ENCODE results near the gene KCNH3. TPM values are rescaled to one million over a fixed set of nuclear protein-coding genes. Genes with fewer than 3 reads are reported as not detected.

Gene KCNH3
- total RNA-seq, 6 experiments from 2014 or later, result 0.09 to 0.25 (median 0.16) TPM; not detected in 3

DNA sequence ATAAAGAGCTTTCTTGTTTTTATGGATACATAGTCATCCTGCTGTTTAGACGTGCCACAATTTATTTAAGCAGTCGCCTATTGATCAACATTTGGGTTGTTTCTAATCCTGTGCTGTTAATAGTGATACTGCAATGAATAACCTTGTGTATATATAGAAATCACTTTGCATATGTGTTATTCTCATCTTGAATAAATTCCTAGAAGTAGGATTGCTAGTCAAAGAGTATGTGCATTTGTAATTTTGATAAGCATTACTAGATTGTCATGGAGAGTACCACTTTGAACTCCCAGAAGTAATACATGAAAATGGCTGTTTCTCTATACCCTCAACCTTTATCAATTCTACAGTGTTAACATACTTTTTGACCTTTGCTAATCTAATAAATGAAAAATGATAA lies 44.9 kb upstream of the KCNH3 start:
- WGBS (ENCODE audit: insufficient coverage, low coverage, low lambda C conversion rate, missing lambda C conversion rate), result 89% methylated on average over 2 of the region's 2 CpGs
- DNase-seq, result no peak
- no peaks in the 10 kb centered on the region for H3K4me1 ChIP-seq
- no peak for ATAC-seq
- no peaks in the 10 kb centered on the region for H3K9me3 ChIP-seq
- intact Hi-C loops (cut with DNase I), result no loop called here
- H3K27ac ChIP-seq, result no peak overlapping the region
- no peak overlapping the region for H3K4me3 ChIP-seq
- no peaks in the 10 kb centered on the region for H3K27me3 ChIP-seq
- no peak for TF ChIP-seq POLR2A (IDR thresholded peaks at IDR 0.05)
- TF ChIP-seq, protein P1, sequence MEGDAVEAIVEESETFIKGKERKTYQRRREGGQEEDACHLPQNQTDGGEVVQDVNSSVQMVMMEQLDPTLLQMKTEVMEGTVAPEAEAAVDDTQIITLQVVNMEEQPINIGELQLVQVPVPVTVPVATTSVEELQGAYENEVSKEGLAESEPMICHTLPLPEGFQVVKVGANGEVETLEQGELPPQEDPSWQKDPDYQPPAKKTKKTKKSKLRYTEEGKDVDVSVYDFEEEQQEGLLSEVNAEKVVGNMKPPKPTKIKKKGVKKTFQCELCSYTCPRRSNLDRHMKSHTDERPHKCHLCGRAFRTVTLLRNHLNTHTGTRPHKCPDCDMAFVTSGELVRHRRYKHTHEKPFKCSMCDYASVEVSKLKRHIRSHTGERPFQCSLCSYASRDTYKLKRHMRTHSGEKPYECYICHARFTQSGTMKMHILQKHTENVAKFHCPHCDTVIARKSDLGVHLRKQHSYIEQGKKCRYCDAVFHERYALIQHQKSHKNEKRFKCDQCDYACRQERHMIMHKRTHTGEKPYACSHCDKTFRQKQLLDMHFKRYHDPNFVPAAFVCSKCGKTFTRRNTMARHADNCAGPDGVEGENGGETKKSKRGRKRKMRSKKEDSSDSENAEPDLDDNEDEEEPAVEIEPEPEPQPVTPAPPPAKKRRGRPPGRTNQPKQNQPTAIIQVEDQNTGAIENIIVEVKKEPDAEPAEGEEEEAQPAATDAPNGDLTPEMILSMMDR (IDR thresholded peaks at IDR 0.05), result no peak
- no peaks in the 10 kb centered on the region for H3K36me3 ChIP-seq

DNA sequence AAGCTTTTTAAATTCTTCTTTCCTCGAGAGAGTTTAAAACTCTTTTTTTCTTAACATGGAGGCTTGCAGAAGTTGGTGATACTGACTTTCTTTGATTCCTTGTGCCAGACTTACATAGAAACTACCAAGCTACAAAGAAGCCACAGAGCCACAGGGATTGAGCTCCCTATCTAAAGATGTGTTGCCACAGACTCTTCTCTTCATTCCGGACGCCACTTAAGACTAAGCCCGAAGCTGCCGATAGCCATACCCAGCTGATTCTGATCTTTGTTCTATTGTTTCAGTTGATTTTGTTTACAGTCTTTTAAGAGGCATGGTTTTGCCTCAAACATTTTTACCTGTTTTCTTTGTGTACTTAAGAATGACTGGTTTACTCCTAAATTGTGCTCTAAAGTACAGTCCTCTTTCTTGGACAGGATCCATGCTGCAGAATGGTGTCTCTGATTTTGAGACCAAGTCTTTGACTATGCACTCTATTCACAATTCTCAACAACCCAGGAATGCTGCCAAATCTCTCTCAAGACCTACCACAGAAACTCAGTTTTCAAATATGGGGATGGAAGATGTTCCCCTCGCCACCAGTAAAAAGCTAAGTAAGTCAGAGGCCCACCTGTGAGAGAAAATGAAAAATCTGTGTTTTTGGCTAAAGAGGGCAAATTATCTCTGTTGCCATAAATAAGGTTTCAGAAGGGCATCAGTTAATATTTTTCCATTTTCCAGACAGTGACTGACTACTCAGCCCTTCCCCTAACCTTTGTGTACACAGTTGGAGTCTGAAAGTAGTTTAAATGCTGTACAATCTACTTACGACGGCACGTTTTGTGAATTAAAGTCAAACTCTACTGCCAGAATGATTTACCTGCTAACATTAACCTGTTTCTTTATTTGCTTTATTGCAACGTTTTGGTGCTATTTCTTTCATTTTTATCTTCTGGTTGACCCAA lies 42.1 kb upstream of the KCNH3 start:
- intact Hi-C loops (cut with DNase I), result no loop called here
- Histone ChIP-seq H3K9me3 (no peaks in the 10 kb centered on the region), H3K4me1 (no peaks in the 10 kb centered on the region), H3K27ac (no peak overlapping the region), H3K4me3 (no peak overlapping the region), H3K27me3 (no peaks in the 10 kb centered on the region), H3K36me3 (no peaks in the 10 kb centered on the region)
- DNase-seq, result no peak
- 87% methylated on average over 10 of the region's 10 CpGs for WGBS (ENCODE audit: insufficient coverage, low coverage, low lambda C conversion rate, missing lambda C conversion rate)
- TF ChIP-seq, protein P1 (IDR thresholded peaks at IDR 0.05), result no peak
- no peak for TF ChIP-seq POLR2A (IDR thresholded peaks at IDR 0.05)
- ATAC-seq, result no peak

DNA sequence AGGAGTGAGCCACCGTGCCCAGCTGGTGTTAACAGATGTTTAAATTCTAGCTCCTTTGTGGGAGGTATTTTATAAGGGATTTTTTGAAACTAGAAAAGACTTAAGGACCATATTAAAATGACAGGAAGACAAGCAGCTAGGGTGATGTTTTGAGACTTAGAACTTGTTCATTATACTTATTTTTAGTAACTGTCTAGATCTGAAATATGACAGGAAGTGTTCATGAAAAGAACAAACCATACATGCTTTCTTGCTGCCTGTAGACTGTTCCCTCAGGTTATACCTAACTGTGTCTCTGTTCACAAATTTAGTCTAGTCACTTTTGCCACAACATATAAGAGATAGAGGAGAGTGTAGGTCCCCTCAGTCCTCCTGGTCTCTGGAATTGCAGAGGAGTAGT lies 36.9 kb upstream of the KCNH3 start:
- Histone ChIP-seq H3K36me3 (no peaks in the 10 kb centered on the region), H3K27ac (no peak overlapping the region)
- intact Hi-C loops (cut with DNase I), result no loop called here

DNA sequence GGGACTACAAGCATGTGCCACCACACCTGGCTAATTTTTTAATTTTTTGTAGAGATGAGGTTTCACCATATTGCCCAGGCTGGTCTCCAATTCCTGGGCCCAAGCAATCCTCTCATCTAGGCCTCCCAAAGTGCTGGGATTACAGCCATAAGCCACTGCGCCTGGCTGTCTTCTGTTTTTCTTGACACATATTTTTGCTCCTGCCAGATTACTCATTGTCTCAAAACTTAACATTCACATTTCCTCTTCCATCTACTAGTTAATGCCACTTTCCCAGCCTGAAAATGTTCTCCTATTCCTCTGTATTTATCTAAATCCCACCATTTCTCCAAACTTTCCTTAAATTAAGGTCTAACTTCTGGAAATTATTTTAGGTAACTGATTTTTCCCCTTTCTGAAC lies 36.2 kb upstream of the KCNH3 start:
- TF ChIP-seq, protein P1 (IDR thresholded peaks at IDR 0.05), result no peak
- TF ChIP-seq POLR2A (IDR thresholded peaks at IDR 0.05), result no peak

More for the DNA sequence above, 36.9 kb upstream of the KCNH3 start:
- ATAC-seq, result no peak
- no peak for TF ChIP-seq POLR2A (IDR thresholded peaks at IDR 0.05)
- TF ChIP-seq, protein P1 (IDR thresholded peaks at IDR 0.05), result no peak
- WGBS (ENCODE audit: insufficient coverage, low coverage, low lambda C conversion rate, missing lambda C conversion rate), result 89% methylated on average over 1 of the region's 1 CpG
- Histone ChIP-seq H3K4me3 (no peak overlapping the region), H3K4me1 (no peaks in the 10 kb centered on the region), H3K27me3 (no peaks in the 10 kb centered on the region), H3K9me3 (no peaks in the 10 kb centered on the region)
- no peak for DNase-seq

More for the DNA sequence above, 36.2 kb upstream of the KCNH3 start:
- Histone ChIP-seq H3K4me1 (no peaks in the 10 kb centered on the region), H3K27ac (no peak overlapping the region), H3K4me3 (no peak overlapping the region), H3K36me3 (no peaks in the 10 kb centered on the region), H3K27me3 (no peaks in the 10 kb centered on the region), H3K9me3 (no peaks in the 10 kb centered on the region)
- DNase-seq (no peak), ATAC-seq (no peak)
- WGBS (ENCODE audit: insufficient coverage, low coverage, low lambda C conversion rate, missing lambda C conversion rate), result 100% methylated on average over 1 of the region's 1 CpG
- intact Hi-C loops (cut with DNase I), result no loop called here

Measured in right lobe of liver (tissue), 6 donors.